ENCODE measurements around the gene ASAP3. TPM values are rescaled to one million over a fixed set of nuclear protein-coding genes. Genes with fewer than 3 reads are reported as not detected.

ASAP3 gene
- total RNA-seq, 4 donors from 2014 or later: 21.3 to 37.7 (median 31.0) TPM

DNA sequence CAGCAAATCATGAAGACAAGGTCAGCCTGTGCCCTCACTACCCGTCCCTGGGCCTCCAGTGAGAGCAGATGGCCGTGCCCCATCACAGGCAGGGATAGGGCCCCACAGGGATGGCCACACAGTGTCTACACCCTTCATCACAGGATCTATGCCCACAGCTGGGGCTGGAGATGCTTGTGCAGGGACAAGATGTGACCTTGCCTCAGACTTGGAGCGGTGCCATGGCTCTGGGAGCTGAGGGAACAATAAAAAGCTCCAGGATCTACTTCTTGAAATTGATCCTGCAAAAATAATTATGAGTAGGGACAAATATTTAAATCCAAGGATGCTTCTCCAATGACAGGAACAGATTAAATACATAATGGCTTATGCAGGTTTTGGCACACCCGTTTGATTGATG lies 34.0 kb downstream of the ASAP3 start:
- peak; percentile 54 for ATAC-seq
- Histone ChIP-seq H3K4me1 (peaks cover 0 to 40% (median 10%) of the 10 kb centered on the region in 3 donors), H3K4me3 (no peak overlapping the region), H3K36me3 (peaks cover 0 to 49% of the 10 kb centered on the region in 2 donors), H3K27ac (peak overlapping the region in 1 of 4 donors; percentile 16), H3K27me3 (no peaks in the 10 kb centered on the region), H3K9me3 (no peaks in the 10 kb centered on the region)
- no peak for TF ChIP-seq POLR2A (IDR thresholded peaks at IDR 0.05)
- TF ChIP-seq POLR2AphosphoS5 (IDR thresholded peaks at IDR 0.05): no peak
- TF ChIP-seq, protein P1, sequence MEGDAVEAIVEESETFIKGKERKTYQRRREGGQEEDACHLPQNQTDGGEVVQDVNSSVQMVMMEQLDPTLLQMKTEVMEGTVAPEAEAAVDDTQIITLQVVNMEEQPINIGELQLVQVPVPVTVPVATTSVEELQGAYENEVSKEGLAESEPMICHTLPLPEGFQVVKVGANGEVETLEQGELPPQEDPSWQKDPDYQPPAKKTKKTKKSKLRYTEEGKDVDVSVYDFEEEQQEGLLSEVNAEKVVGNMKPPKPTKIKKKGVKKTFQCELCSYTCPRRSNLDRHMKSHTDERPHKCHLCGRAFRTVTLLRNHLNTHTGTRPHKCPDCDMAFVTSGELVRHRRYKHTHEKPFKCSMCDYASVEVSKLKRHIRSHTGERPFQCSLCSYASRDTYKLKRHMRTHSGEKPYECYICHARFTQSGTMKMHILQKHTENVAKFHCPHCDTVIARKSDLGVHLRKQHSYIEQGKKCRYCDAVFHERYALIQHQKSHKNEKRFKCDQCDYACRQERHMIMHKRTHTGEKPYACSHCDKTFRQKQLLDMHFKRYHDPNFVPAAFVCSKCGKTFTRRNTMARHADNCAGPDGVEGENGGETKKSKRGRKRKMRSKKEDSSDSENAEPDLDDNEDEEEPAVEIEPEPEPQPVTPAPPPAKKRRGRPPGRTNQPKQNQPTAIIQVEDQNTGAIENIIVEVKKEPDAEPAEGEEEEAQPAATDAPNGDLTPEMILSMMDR (IDR thresholded peaks at IDR 0.05): no peak
- no peak for TF ChIP-seq EP300 (IDR thresholded peaks at IDR 0.05)
- WGBS, 2 donors (ENCODE audit: low coverage in 1 of 2): 100% methylated on average over 1 to 2 of the region's 4 CpGs

DNA sequence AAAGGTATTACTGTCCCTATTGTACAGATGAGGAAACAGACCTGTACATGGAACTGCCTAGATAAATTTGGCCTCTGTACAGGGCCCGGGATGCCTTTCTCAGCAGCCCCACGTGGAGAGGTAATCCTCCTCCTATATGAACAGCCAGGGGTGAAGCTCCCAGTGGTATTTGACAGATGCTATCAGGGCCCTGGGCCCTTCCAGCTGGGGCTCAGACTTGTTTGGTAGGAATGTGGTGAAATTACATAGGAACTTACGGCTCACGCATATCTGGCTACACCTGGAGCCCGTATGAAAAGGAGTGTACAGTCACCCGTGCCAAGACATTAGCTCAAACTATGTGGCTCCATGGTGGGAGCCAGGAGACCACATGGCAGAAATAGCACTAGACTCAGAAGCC lies 34.7 kb downstream of the ASAP3 start:
- Histone ChIP-seq H3K27ac (peak overlapping the region in 2 of 4 donors; percentile 16 to 27), H3K4me3 (no peak overlapping the region), H3K36me3 (peaks cover 0 to 49% of the 10 kb centered on the region in 2 donors), H3K27me3 (no peaks in the 10 kb centered on the region), H3K4me1 (peaks cover 0 to 46% (median 10%) of the 10 kb centered on the region in 3 donors), H3K9me3 (no peaks in the 10 kb centered on the region)
- WGBS, 2 donors (ENCODE audit: low coverage in 1 of 2): no CpG with 5 or more reads among the region's 6 CpGs
- TF ChIP-seq POLR2A (IDR thresholded peaks at IDR 0.05) (no peak), EP300 (IDR thresholded peaks at IDR 0.05) (no peak), POLR2AphosphoS5 (IDR thresholded peaks at IDR 0.05) (no peak)
- TF ChIP-seq, protein P1 (IDR thresholded peaks at IDR 0.05): no peak
- no peak for ATAC-seq

DNA sequence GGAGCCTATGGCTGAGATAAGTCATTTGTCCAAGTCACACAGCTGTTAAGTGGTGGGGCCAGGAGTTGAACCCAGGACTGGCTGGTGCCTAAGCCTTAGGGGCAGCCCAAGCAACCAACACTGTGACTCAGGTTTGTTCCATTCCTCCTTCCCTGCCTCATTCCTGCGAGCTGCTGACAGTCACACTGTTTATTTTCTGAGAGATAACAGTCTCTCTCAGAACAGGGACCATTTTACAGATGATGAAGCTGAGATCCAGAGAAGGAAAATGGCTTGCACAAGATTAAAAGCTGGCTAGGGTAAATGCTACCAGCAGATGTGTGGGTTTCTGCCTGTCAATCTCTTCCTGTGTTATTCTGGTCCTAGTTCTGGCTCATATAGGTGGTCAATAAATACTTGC lies 35.1 kb downstream of the ASAP3 start:
- H3K9me3 ChIP-seq: no peaks in the 10 kb centered on the region
- no peak for ATAC-seq
- peaks cover 0 to 53% of the 10 kb centered on the region in 2 donors for H3K36me3 ChIP-seq
- H3K27ac ChIP-seq: peak overlapping the region in 1 of 4 donors; percentile 27
- no peaks in the 10 kb centered on the region for H3K27me3 ChIP-seq
- WGBS, 2 donors (ENCODE audit: low coverage in 1 of 2): 67% methylated on average over 1 of the region's 1 CpG; no CpG with 5 or more reads in 1 of the 2 donors
- TF ChIP-seq, protein P1 (IDR thresholded peaks at IDR 0.05): no peak
- TF ChIP-seq POLR2A (IDR thresholded peaks at IDR 0.05): no peak
- no peak for TF ChIP-seq EP300 (IDR thresholded peaks at IDR 0.05)
- TF ChIP-seq POLR2AphosphoS5 (IDR thresholded peaks at IDR 0.05): no peak
- H3K4me3 ChIP-seq: no peak overlapping the region
- H3K4me1 ChIP-seq: peaks cover 0 to 48% (median 10%) of the 10 kb centered on the region in 3 donors

DNA sequence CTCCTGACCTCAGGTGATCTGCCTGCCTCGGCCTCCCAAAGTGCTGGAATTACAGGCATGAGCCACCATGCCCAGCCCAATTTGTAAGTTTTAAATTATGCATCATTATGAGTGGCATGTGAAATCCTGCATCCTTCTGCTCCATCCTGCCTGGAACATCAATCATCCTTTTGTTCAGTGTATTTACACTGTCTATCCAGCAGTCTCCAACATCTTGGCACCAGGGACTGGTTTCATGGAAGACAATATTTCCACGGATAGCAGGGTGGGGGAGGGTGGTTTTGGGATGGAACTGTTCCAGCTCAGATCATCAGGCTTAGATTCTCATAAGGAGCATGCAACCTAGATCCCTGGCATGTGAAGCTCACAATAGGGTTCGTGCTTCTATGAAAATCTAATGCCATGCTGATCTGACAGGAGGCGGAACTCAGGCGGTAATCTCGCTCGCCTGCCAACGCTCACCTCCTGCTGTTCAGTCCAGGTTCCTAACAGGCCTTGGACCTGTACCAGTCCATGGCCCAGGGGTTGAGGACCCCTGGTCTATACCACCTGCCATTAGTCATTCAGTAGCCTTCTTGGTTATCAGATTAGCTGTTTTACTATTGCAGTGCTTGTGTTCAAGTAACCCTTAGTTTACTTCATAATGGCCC lies 37.2 kb downstream of the ASAP3 start:
- peaks cover 0 to 72% of the 10 kb centered on the region in 2 donors for H3K36me3 ChIP-seq
- WGBS, 2 donors (ENCODE audit: low coverage in 1 of 2): 58 to 89% methylated on average over 2 to 8 of the region's 8 CpGs
- H3K4me3 ChIP-seq: no peak overlapping the region
- H3K27me3 ChIP-seq: no peaks in the 10 kb centered on the region
- H3K9me3 ChIP-seq: no peaks in the 10 kb centered on the region
- no peak for TF ChIP-seq EP300 (IDR thresholded peaks at IDR 0.05)
- TF ChIP-seq, protein P1 (IDR thresholded peaks at IDR 0.05): no peak
- TF ChIP-seq POLR2AphosphoS5 (IDR thresholded peaks at IDR 0.05): no peak
- no peak for TF ChIP-seq POLR2A (IDR thresholded peaks at IDR 0.05)
- peaks cover 0 to 40% (median 3%) of the 10 kb centered on the region in 3 donors for H3K4me1 ChIP-seq
- no peak for ATAC-seq
- no peak overlapping the region for H3K27ac ChIP-seq

Measured in gastroesophageal sphincter (tissue), 4 donors.